Measurements from ENCODE around the gene THSD1.

- TF ChIP-seq, protein P1, sequence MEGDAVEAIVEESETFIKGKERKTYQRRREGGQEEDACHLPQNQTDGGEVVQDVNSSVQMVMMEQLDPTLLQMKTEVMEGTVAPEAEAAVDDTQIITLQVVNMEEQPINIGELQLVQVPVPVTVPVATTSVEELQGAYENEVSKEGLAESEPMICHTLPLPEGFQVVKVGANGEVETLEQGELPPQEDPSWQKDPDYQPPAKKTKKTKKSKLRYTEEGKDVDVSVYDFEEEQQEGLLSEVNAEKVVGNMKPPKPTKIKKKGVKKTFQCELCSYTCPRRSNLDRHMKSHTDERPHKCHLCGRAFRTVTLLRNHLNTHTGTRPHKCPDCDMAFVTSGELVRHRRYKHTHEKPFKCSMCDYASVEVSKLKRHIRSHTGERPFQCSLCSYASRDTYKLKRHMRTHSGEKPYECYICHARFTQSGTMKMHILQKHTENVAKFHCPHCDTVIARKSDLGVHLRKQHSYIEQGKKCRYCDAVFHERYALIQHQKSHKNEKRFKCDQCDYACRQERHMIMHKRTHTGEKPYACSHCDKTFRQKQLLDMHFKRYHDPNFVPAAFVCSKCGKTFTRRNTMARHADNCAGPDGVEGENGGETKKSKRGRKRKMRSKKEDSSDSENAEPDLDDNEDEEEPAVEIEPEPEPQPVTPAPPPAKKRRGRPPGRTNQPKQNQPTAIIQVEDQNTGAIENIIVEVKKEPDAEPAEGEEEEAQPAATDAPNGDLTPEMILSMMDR (IDR thresholded peaks at IDR 0.05), result no peak
- no peak for TF ChIP-seq EP300 (IDR thresholded peaks at IDR 0.05)
- no peak for TF ChIP-seq POLR2A (IDR thresholded peaks at IDR 0.05)
Measured at GRCh38 chr13:52348071-52348470, 57.9 kb downstream of the THSD1 start.

All from ovary (tissue), 3 donors.